ENCODE results near the gene DENND1B. TPM values are rescaled to one million over a fixed set of nuclear protein-coding genes. Genes with fewer than 3 reads are reported as not detected.
A peak's percentile ranks its signal among the peaks of the same experiment; 100 is the strongest.

Gene DENND1B
- total and polyA plus RNA-seq, 4 donors: 1.7 to 13.7 (median 7.9) TPM

GRCh38 chr1:197731449-197731848 is 43.8 kb downstream of the DENND1B start (continued):
- TF ChIP-seq ZBTB33 (IDR thresholded peaks at IDR 0.05): no peak
- no peak for TF ChIP-seq GABPA (IDR thresholded peaks at IDR 0.05 in 1 of 2, conservative IDR thresholded peaks at IDR 0.05 in 1 of 2)
- no peak for TF ChIP-seq FOXA1 (IDR thresholded peaks at IDR 0.05)
- TF ChIP-seq JUND (IDR thresholded peaks at IDR 0.05): no peak
- TF ChIP-seq MAX (IDR thresholded peaks at IDR 0.05): no peak
- TF ChIP-seq EGR1 (IDR thresholded peaks at IDR 0.05; ENCODE audit: low read depth in 2 of 2): no peak

- DNase-seq (ENCODE audit: low spot score): no peak
- TF ChIP-seq CTCF (IDR thresholded peaks at IDR 0.05; ENCODE audit: low read depth, low read length, missing input control) (no peak), ATF3 (IDR thresholded peaks at IDR 0.05) (no peak), FOXA2 (IDR thresholded peaks at IDR 0.05) (no peak), EGR1 (IDR thresholded peaks at IDR 0.05; ENCODE audit: low read depth in 2 of 2) (no peak), GABPA (IDR thresholded peaks at IDR 0.05 in 1 of 2, conservative IDR thresholded peaks at IDR 0.05 in 1 of 2) (no peak), REST (IDR thresholded peaks at IDR 0.05) (no peak), FOXA1 (IDR thresholded peaks at IDR 0.05) (no peak), HNF4A (conservative IDR thresholded peaks at IDR 0.05) (no peak), SP1 (IDR thresholded peaks at IDR 0.05) (no peak), JUND (IDR thresholded peaks at IDR 0.05) (no peak), YY1 (IDR thresholded peaks at IDR 0.05) (no peak), HNF4G (IDR thresholded peaks at IDR 0.05) (no peak), ZBTB33 (IDR thresholded peaks at IDR 0.05) (no peak), RAD21 (IDR thresholded peaks at IDR 0.05) (no peak), RXRA (IDR thresholded peaks at IDR 0.05) (no peak)
- no peaks in the 10 kb centered on the region for H3K4me1 ChIP-seq (ENCODE audit: control insufficient read depth in 4 of 4, insufficient read depth in 4 of 4, low read length in 3 of 4)
- 93% methylated on average over 3 of the region's 3 CpGs for WGBS
- H3K9me3 ChIP-seq (ENCODE audit: control insufficient read depth in 4 of 4, low read length in 3 of 4): peaks cover 0 to 4% (median 1%) of the 10 kb centered on the region in 4 donors
- no peak overlapping the region for H3K9ac ChIP-seq (ENCODE audit: low read depth in 1 of 2, low read length in 2 of 2)
- H3K27ac ChIP-seq (ENCODE audit: low read depth in 1 of 2, low read length in 2 of 2): no peak overlapping the region
- H3K36me3 ChIP-seq (ENCODE audit: control insufficient read depth in 4 of 4, insufficient read depth in 3 of 4, low read depth in 1 of 4, low read length in 3 of 4): peaks cover 0 to 2% (median 0%) of the 10 kb centered on the region in 4 donors
- no peaks in the 10 kb centered on the region for H3K27me3 ChIP-seq (ENCODE audit: control insufficient read depth in 4 of 4, insufficient read depth in 4 of 4, low read length in 3 of 4)
- peak overlapping the region in 1 of 3 donors; percentile 26 for H3K4me3 ChIP-seq (ENCODE audit: low read depth in 1 of 3, low read length in 3 of 3)
Observed at GRCh38 chr1:197725976-197726375, 49.3 kb downstream of the DENND1B start.

Data from liver (tissue), 9 donors.